GM10266 (cell line): ENCODE measurements around the gene MINAR2.

Experiments
- DNase-seq: peaks from one replicate; pipeline ENCODE4 v3.0.0; 2012; ENCODE audit errors: extremely low spot score
- TF ChIP-seq, protein P1 (sequence below): IDR thresholded peaks from 2 replicates; pipeline ENCODE4 v1.5.1; 2012; ENCODE audit warnings: mild to moderate bottlenecking, low read depth; ENCODE audit not compliant: control insufficient read depth, insufficient read depth; ENCODE audit errors: missing control alignments

The MINAR2 gene

DNA sequence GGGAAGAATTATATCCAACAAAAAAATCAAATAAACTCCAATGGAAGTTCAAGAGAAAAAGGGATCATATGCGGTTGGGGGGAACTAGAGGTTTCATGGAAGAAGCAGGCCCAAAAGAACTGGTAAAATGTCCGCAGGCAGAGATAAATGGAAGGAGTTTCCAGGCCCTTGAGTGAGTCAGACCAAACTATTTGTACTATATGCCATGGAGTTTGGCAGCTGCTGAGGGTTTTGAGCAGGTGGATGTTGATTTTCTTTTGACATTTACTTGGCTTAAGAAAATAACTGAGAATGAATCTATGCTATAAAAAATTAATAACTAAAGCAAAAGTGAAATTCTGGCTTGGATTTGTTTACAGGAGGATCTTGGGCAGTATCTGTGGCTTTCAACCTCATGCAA lies 33.7 kb downstream of the MINAR2 start:
- TF ChIP-seq, protein P1, sequence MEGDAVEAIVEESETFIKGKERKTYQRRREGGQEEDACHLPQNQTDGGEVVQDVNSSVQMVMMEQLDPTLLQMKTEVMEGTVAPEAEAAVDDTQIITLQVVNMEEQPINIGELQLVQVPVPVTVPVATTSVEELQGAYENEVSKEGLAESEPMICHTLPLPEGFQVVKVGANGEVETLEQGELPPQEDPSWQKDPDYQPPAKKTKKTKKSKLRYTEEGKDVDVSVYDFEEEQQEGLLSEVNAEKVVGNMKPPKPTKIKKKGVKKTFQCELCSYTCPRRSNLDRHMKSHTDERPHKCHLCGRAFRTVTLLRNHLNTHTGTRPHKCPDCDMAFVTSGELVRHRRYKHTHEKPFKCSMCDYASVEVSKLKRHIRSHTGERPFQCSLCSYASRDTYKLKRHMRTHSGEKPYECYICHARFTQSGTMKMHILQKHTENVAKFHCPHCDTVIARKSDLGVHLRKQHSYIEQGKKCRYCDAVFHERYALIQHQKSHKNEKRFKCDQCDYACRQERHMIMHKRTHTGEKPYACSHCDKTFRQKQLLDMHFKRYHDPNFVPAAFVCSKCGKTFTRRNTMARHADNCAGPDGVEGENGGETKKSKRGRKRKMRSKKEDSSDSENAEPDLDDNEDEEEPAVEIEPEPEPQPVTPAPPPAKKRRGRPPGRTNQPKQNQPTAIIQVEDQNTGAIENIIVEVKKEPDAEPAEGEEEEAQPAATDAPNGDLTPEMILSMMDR: no peak
- no peak for DNase-seq

GRCh38 chr5:129803403-129803802 lies 55.5 kb downstream of the MINAR2 start:
- no peak for DNase-seq
- TF ChIP-seq, protein P1: no peak

DNA sequence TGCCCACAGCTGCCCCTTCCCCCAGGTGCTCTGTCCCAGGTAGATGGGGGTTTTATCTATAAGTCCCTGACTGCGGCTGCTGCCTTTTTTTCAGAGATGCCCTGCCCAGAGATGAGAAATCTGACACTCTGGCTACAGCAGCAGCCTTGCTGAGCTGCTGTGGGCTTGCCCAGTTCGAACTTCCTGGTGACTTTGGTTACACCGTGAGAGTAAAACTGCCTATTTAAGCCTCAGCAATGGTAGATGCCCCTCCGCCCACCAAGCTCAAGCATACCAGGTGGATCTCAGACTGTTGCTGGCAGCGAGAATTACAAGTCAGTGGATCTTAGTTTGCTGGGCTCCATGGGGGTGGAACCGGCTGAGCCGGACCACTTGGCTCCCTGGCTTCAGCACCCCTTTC lies 56.8 kb downstream of the MINAR2 start:
- no peak for DNase-seq
- TF ChIP-seq, protein P1: no peak

GRCh38 chr5:129807162-129807814 lies 59.4 kb downstream of the MINAR2 start:
- TF ChIP-seq, protein P1: no peak
- DNase-seq: no peak
